Measurements from ENCODE around the gene NSD1.
A peak's percentile ranks its signal among the peaks of the same experiment; 100 is the strongest.

Gene NSD1, protein sequence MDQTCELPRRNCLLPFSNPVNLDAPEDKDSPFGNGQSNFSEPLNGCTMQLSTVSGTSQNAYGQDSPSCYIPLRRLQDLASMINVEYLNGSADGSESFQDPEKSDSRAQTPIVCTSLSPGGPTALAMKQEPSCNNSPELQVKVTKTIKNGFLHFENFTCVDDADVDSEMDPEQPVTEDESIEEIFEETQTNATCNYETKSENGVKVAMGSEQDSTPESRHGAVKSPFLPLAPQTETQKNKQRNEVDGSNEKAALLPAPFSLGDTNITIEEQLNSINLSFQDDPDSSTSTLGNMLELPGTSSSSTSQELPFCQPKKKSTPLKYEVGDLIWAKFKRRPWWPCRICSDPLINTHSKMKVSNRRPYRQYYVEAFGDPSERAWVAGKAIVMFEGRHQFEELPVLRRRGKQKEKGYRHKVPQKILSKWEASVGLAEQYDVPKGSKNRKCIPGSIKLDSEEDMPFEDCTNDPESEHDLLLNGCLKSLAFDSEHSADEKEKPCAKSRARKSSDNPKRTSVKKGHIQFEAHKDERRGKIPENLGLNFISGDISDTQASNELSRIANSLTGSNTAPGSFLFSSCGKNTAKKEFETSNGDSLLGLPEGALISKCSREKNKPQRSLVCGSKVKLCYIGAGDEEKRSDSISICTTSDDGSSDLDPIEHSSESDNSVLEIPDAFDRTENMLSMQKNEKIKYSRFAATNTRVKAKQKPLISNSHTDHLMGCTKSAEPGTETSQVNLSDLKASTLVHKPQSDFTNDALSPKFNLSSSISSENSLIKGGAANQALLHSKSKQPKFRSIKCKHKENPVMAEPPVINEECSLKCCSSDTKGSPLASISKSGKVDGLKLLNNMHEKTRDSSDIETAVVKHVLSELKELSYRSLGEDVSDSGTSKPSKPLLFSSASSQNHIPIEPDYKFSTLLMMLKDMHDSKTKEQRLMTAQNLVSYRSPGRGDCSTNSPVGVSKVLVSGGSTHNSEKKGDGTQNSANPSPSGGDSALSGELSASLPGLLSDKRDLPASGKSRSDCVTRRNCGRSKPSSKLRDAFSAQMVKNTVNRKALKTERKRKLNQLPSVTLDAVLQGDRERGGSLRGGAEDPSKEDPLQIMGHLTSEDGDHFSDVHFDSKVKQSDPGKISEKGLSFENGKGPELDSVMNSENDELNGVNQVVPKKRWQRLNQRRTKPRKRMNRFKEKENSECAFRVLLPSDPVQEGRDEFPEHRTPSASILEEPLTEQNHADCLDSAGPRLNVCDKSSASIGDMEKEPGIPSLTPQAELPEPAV (N-terminal part only)

DNA sequence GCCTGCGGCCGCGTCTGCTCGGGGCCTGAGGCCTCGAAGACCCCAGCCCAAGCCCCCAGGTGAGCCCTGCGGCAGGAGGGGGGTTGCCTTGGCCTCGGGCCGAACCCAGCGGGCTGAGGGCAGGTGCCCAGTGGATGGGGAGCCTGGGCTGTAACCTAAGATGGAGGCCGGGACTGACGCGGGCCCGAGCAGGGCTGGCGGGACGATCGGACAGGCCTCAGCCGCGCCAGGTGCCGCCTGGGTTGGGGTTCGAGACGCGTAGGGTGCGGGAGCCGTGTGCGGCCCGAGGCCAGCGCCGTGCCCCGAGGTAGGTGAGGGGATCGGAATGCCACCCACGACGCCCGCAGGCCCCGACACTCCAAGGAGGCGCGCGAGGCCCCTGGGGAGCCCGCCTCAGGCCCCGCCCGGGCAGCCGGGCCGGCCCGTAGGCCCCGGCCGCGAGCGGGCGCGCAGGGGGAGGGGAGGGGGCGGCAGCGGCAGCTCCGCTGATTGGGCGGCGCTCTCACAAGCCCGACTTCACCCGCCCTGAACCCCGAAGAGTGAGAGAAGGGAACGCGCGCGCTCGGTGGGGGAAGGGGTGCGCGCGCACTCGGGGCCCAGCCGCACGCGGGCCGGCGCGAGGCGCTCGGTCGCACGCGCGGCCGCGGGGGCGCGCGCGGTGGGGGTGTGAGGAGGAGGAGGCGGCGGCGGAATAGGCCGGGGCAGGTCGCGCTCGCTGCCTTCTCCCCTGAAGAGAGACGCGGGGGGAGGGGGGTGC lies at the start of gene NSD1:
Gene NSD1, plus strand, starts transcription at position 678 of the 757 bp plus-strand sequence. CDS start 1,331 bp downstream, outside the sequence.
- peak in 1 of 2 experiments; percentile 21 for DNase-seq

DNA sequence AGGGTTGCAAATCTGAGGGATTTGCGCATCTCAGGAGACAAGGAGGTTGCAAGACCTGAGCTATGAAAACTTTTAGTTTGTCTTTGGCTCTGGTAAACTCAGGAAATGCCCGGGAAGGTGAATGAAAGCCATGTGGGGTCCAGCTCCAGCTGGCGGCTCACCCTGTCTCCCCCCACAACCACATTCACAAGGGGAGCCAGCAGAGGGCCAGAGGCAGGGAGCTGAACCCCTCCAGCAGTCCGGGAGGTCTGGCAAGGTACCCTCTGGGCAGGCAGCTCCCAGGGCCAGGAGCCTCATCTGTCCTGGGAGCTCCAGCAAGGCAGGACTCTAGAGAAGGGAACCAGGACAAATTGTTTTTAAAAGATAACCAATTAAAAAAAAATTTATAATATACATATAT lies 49.4 kb upstream of the NSD1 start:
- DNase-seq: no peak

- no peak for DNase-seq
Observed at GRCh38 chr5:177085985-177086653, 47.5 kb upstream of the NSD1 start.

DNA sequence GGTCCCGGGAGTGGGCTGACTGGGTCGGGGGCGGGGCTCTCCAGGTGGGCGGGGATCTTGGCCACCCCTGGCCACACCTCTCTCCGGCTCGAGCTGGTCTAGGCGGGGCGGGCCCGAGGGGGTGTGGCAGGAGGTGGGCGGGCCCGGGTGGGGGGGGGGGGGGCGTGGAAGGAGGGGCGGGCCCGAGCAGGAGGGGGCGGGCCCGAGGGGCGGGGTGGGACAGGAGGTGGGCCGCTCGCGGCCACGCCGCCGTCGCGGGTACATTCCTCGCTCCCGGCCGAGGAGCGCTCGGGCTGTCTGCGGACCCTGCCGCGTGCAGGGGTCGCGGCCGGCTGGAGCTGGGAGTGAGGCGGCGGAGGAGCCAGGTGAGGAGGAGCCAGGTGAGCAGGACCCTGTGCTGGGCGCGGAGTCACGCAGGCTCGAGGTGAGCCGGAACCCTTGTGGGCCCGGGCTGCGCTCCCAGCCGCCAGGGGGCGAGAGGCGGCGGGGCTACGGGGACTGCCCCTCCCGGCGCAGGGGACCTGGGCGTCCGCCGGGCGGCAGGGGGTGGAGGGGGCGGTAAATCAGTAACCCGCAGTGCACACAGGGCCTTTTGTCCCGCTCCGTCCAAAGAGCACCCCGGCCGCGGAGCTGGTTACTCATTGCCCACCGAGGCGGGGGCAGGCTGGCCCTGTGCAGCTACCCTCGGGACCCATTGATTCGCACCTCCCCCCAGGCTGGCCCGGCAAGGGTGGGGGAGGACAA lies 46.7 kb upstream of the NSD1 start, which contains the start of gene FGFR4:
Gene FGFR4, plus strand, starts transcription at position 262 of the 744 bp plus-strand sequence. CDS start 2,688 bp downstream, outside the sequence.
- no peak for DNase-seq

- no peak for DNase-seq
Observed at GRCh38 chr5:177087398-177088005, 46.1 kb upstream of the NSD1 start.

DNA sequence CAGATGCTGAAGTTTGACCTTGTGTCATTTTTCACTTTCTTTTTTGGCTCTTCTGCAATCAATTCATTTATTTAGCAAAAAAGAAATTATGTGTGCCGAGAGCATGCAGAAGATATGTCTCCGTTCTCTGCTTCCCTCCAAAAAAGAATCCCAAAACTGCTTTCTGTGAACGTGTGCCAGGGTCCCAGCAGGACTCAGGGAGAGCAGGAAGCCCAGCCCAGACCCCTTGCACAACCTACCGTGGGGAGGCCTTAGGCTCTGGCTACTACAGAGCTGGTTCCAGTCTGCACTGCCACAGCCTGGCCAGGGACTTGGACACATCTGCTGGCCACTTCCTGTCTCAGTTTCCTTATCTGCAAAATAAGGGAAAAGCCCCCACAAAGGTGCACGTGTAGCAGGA lies 44.4 kb upstream of the NSD1 start:
- DNase-seq: no peak

DNA sequence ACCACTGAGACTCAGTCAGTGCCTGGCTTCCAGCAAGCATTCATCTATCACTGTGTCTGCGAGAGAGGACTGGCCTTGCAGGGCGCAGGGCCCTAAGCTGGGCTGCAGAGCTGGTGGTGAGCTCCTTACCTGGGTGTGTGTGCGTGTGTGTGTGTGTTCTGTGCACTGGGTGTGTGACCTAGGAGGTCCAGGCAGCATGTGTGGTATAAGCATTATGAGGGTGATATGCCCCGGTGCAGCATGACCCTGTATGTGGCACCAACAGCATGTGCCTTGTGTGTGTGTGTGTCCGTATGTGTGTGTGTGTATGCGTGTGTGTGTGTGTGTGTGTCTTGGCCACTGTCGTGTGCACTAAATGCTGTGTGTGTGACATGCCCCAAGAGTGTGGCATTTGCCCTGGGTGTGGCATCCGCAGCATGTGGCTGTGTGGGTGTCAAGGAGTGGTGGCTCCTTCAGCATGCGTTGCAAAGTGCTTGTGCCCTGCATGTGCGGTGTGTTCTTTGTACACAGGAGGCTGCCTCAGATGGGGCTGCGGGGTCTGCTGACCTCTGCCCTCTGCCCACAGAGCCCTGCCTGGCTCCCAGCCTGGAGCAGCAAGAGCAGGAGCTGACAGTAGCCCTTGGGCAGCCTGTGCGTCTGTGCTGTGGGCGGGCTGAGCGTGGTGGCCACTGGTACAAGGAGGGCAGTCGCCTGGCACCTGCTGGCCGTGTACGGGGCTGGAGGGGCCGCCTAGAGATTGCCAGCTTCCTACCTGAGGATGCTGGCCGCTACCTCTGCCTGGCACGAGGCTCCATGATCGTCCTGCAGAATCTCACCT lies 43.5 kb upstream of the NSD1 start:
- DNase-seq: no peak

DNA sequence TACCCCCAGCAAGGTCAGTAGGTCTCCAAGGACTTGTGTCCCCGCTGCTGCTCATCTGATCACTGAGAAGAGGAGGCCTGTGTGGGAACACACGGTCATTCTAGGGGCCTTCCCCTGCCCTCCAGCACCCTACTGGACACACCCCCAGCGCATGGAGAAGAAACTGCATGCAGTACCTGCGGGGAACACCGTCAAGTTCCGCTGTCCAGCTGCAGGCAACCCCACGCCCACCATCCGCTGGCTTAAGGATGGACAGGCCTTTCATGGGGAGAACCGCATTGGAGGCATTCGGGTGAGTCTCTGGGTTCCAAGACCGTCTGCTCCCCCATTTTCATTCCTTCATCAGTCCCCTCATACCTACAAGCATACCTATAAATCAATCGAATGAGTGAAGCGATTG lies 42.8 kb upstream of the NSD1 start:
- no peak for DNase-seq

DNA sequence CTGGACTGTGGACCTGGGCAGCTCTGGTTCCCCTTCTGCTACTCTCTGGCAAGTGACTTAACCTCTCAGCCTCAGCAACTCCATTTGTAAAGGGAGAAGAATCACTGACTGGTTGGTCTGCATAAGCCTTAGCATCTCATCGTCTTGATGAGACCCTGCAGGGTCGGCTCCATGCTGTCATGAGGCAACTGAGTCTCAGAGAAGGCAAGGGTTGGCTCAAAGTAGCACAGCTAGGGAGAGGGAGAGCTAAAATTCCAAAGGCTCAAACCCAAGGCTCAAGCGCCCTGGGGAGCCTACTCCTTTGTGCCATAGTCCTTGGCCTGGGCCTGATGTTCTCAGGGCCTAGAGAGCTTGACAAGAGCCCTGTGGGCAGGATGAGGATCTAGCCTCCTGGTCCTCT lies 42.3 kb upstream of the NSD1 start:
- DNase-seq: no peak

DNA sequence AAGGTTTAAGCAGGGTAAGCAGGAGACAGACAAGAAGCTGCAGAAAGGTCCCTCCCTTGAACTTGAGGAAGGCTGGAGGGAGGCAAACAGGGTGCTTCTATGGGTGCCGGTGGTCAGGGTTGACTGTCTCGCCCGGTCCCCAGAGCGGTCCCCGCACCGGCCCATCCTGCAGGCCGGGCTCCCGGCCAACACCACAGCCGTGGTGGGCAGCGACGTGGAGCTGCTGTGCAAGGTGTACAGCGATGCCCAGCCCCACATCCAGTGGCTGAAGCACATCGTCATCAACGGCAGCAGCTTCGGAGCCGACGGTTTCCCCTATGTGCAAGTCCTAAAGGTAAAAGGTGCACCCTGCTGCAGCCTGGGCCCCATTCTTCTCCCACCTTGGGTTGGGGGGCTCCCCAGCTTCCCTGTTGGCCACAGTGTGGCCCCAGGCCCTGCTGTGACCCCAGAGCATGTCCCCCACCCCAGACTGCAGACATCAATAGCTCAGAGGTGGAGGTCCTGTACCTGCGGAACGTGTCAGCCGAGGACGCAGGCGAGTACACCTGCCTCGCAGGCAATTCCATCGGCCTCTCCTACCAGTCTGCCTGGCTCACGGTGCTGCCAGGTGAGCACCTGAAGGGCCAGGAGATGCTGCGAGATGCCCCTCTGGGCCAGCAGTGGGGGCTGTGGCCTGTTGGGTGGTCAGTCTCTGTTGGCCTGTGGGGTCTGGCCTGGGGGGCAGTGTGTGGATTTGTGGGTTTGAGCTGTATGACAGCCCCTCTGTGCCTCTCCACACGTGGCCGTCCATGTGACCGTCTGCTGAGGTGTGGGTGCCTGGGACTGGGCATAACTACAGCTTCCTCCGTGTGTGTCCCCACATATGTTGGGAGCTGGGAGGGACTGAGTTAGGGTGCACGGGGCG lies 41.1 kb upstream of the NSD1 start:
- DNase-seq: no peak

DNA sequence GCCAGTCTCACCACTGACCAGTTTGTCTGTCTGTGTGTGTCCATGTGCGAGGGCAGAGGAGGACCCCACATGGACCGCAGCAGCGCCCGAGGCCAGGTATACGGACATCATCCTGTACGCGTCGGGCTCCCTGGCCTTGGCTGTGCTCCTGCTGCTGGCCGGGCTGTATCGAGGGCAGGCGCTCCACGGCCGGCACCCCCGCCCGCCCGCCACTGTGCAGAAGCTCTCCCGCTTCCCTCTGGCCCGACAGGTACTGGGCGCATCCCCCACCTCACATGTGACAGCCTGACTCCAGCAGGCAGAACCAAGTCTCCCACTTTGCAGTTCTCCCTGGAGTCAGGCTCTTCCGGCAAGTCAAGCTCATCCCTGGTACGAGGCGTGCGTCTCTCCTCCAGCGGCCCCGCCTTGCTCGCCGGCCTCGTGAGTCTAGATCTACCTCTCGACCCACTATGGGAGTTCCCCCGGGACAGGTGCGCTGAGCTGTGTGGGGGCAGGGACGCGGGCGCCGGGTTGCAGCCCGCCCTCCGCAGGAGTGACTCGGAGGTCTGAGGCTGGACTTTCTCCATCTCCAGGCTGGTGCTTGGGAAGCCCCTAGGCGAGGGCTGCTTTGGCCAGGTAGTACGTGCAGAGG lies 40.4 kb upstream of the NSD1 start:
- DNase-seq: no peak

DNA sequence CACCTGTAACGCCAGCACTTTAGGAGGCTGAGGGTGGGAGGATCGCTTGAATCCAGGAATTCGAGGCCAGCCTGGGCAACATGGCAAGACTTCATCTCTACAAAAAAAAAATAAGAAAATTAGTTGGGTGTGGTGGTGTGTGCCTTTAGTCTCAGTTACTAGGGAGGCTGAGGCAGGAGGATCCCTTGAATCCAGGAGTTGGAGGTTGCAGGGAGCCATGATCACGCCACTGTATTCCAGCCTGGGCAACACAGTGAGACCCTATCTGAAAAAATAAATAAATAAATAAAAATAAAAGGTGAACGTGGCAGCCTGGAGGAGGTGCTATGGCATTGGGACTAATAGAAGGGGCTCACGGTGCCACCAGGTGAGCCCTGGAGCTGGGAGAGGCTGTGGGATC lies 39.8 kb upstream of the NSD1 start:
- DNase-seq: no peak

DNA sequence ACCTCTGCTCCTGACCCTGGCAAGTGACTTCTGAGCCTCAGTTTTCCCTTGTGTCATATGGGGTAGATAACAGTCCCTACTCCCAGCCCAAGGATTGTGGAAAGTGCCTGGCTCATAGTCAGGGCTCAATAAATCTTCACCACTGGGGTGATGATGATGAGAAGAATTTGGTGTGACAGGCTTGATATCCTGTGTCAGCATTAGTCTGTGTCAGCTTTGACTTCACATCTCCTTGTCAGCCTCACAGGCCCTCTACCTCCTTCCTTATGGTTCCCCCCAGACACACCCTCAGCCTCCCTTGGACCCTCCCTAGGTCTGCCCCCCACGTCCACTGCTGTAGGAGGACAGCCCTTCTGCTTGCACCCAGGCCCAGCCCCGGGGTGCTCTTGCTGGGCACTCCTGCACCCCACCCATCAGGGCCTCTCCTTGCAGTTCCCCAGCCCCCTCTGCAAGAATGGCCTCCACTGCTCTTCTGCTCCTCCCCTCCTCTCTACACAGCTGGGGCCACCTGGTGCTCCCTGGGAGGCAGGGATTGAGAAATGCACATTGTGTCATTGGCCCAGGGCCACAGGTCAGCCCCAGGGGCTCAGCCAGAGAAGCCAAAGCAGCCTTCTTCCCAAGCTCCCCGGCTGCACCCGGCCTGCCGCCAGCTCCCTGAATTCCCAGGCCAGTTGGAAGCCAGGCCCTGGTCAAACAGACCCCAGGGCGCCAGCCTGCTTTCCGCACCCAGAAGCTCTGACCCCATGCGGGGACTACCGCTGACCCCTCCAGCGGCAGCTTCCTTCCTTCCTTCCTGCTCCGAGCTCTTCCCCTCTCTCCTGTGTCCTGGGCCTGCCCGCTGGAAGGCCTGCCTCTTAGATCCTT lies 39.1 kb upstream of the NSD1 start:
- DNase-seq: no peak

GRCh38 chr5:177095088-177095669 lies 38.4 kb upstream of the NSD1 start:
- no peak for DNase-seq

DNA sequence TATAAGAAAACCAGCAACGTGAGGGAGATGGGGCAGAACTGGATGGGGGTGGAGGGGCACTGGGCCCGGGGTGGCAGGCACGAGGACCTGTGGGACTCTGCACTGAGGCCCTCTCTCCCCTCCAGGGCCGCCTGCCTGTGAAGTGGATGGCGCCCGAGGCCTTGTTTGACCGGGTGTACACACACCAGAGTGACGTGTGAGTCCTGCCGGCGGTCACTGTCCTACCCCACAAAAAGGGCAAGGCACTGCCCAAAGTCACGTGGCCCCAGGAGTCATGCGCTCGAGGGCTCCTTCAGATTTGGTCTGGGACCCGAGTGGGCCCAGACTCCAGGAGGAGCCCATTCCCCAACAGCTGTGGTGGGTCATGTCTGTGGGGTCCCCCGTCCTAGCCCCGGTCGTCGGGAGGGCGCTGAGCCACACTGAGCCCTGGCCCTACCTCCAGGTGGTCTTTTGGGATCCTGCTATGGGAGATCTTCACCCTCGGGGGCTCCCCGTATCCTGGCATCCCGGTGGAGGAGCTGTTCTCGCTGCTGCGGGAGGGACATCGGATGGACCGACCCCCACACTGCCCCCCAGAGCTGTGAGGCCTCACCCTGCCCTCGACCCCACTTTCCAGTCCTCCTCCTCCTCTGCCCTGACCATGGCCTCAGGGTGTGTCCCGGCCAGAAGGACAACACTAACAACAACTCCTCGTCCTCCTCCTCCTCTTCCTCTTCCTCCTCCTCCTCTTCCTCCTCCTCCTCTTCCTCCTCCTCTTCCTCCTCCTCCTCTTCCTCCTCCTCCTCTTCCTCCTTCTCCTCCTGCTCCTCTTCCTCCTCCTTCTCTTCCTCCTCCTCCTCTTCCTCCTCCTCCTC lies 37.2 kb upstream of the NSD1 start:
- no peak for DNase-seq
